ENCODE data around the gene TP73. TPM values are rescaled to one million over a fixed set of nuclear protein-coding genes. Genes with fewer than 3 reads are reported as not detected.

The TP73 gene
- total RNA-seq, 1 donor from 2014 or later = 2.2 TPM

GRCh38 chr1:3654549-3655281 is 2.4 kb downstream of the TP73 start:
- Mint-ChIP-seq H3K4me3 (ENCODE audit: low read depth) (no peak overlapping the region), H3K9me3 (ENCODE audit: low read depth) (no peaks in the 10 kb centered on the region), H3K4me1 (ENCODE audit: low read depth) (peaks cover 2% of the 10 kb centered on the region), H3K36me3 (ENCODE audit: insufficient read depth) (no peaks in the 10 kb centered on the region), H3K27ac (no peak overlapping the region), H3K27me3 (peaks cover 76% of the 10 kb centered on the region)
- DNase-seq (ENCODE audit: low spot score, unreplicated experiment) = no peak
- TF ChIP-seq CTCF (IDR thresholded peaks at IDR 0.05; ENCODE audit: unreplicated experiment) = no peak

GRCh38 chr1:3656450-3657095 is 4.3 kb downstream of the TP73 start:
- DNase-seq (ENCODE audit: low spot score, unreplicated experiment) = no peak
- no peaks in the 10 kb centered on the region for H3K4me1 Mint-ChIP-seq (ENCODE audit: low read depth)
- H3K9me3 Mint-ChIP-seq (ENCODE audit: low read depth) = no peaks in the 10 kb centered on the region
- no peak overlapping the region for H3K4me3 Mint-ChIP-seq (ENCODE audit: low read depth)
- no peak overlapping the region for H3K27ac Mint-ChIP-seq
- peaks cover 68% of the 10 kb centered on the region for H3K27me3 Mint-ChIP-seq
- no peak for TF ChIP-seq CTCF (IDR thresholded peaks at IDR 0.05; ENCODE audit: unreplicated experiment)
- no peaks in the 10 kb centered on the region for H3K36me3 Mint-ChIP-seq (ENCODE audit: insufficient read depth)

GRCh38 chr1:3657096-3657475 is 4.8 kb downstream of the TP73 start:
- Mint-ChIP-seq H3K9me3 (ENCODE audit: low read depth) (no peaks in the 10 kb centered on the region), H3K4me1 (ENCODE audit: low read depth) (no peaks in the 10 kb centered on the region), H3K27me3 (peaks cover 70% of the 10 kb centered on the region), H3K4me3 (ENCODE audit: low read depth) (no peak overlapping the region), H3K36me3 (ENCODE audit: insufficient read depth) (no peaks in the 10 kb centered on the region), H3K27ac (no peak overlapping the region)
- TF ChIP-seq CTCF (IDR thresholded peaks at IDR 0.05; ENCODE audit: unreplicated experiment) = no peak
- DNase-seq (ENCODE audit: low spot score, unreplicated experiment) = no peak

- Mint-ChIP-seq H3K27me3 (peaks cover 75% of the 10 kb centered on the region), H3K4me1 (ENCODE audit: low read depth) (no peaks in the 10 kb centered on the region), H3K9me3 (ENCODE audit: low read depth) (no peaks in the 10 kb centered on the region), H3K27ac (no peak overlapping the region), H3K36me3 (ENCODE audit: insufficient read depth) (no peaks in the 10 kb centered on the region), H3K4me3 (ENCODE audit: low read depth) (no peak overlapping the region)
- no peak for TF ChIP-seq CTCF (IDR thresholded peaks at IDR 0.05; ENCODE audit: unreplicated experiment)
- no peak for DNase-seq (ENCODE audit: low spot score, unreplicated experiment)
Observed at GRCh38 chr1:3657578-3658230, 5.4 kb downstream of the TP73 start.

GRCh38 chr1:3658231-3658615 is 5.9 kb downstream of the TP73 start:
- H3K27me3 Mint-ChIP-seq = peaks cover 76% of the 10 kb centered on the region
- no peak overlapping the region for H3K4me3 Mint-ChIP-seq (ENCODE audit: low read depth)
- no peaks in the 10 kb centered on the region for H3K9me3 Mint-ChIP-seq (ENCODE audit: low read depth)
- H3K27ac Mint-ChIP-seq = no peak overlapping the region
- no peak for DNase-seq (ENCODE audit: low spot score, unreplicated experiment)
- no peaks in the 10 kb centered on the region for H3K36me3 Mint-ChIP-seq (ENCODE audit: insufficient read depth)
- TF ChIP-seq CTCF (IDR thresholded peaks at IDR 0.05; ENCODE audit: unreplicated experiment) = no peak
- H3K4me1 Mint-ChIP-seq (ENCODE audit: low read depth) = no peaks in the 10 kb centered on the region
